Fibroblast of skin of abdomen (primary cell): ENCODE measurements around the gene SNAI3.

Experiments
- DNase-seq: peaks from one replicate; pipeline ENCODE4 v3.0.0-alpha.2; 2013

SNAI3 gene

GRCh38 chr16:88703486-88704309 is 17.4 kb upstream of the SNAI3 start:
- DNase-seq = no peak

- DNase-seq = no peak
Observed at GRCh38 chr16:88702371-88703210, 16.3 kb upstream of the SNAI3 start.

GRCh38 chr16:88701581-88702370 is 15.5 kb upstream of the SNAI3 start:
- no peak for DNase-seq

- DNase-seq = peak; percentile 76
Observed at GRCh38 chr16:88700636-88701482, 14.6 kb upstream of the SNAI3 start.

GRCh38 chr16:88700322-88700635 is 14.0 kb upstream of the SNAI3 start:
- no peak for DNase-seq

- DNase-seq = no peak
Observed at GRCh38 chr16:88699180-88699579, 12.9 kb upstream of the SNAI3 start.

- DNase-seq = no peak
Observed at GRCh38 chr16:88698646-88699045, 12.3 kb upstream of the SNAI3 start.

- no peak for DNase-seq
Observed at GRCh38 chr16:88697831-88698615, 11.7 kb upstream of the SNAI3 start.

- no peak for DNase-seq
Observed at GRCh38 chr16:88697116-88697830, 11.0 kb upstream of the SNAI3 start.

GRCh38 chr16:88696441-88696840 is 10.1 kb upstream of the SNAI3 start:
- no peak for DNase-seq

GRCh38 chr16:88695753-88696152 is 9.4 kb upstream of the SNAI3 start:
- no peak for DNase-seq

- DNase-seq = no peak
Observed at GRCh38 chr16:88695218-88695617, 8.9 kb upstream of the SNAI3 start.

GRCh38 chr16:88694221-88695087 is 8.1 kb upstream of the SNAI3 start:
- DNase-seq = no peak

- no peak for DNase-seq
Observed at GRCh38 chr16:88693420-88694177, 7.3 kb upstream of the SNAI3 start.

- no peak for DNase-seq
Observed at GRCh38 chr16:88692861-88693260, 6.6 kb upstream of the SNAI3 start.

- DNase-seq = no peak
Observed at GRCh38 chr16:88691924-88692560, 5.7 kb upstream of the SNAI3 start.

- no peak for DNase-seq
Observed at GRCh38 chr16:88691129-88691813, 5.0 kb upstream of the SNAI3 start.
